OCI-M2 (cell line): Measurements from ENCODE around the gene SLC7A5.
"Not testable (repeated sequence)": the region's sequence is repeated elsewhere in the genome, so short reads cannot be mapped to it uniquely, and the experiment has no call there.

Experiments
- DNase-seq: peaks from one replicate; lab custom pipeline; 2025; ENCODE audit not compliant: unreplicated experiment; lab: John Stamatoyannopoulos, UW

SLC7A5 gene

DNA sequence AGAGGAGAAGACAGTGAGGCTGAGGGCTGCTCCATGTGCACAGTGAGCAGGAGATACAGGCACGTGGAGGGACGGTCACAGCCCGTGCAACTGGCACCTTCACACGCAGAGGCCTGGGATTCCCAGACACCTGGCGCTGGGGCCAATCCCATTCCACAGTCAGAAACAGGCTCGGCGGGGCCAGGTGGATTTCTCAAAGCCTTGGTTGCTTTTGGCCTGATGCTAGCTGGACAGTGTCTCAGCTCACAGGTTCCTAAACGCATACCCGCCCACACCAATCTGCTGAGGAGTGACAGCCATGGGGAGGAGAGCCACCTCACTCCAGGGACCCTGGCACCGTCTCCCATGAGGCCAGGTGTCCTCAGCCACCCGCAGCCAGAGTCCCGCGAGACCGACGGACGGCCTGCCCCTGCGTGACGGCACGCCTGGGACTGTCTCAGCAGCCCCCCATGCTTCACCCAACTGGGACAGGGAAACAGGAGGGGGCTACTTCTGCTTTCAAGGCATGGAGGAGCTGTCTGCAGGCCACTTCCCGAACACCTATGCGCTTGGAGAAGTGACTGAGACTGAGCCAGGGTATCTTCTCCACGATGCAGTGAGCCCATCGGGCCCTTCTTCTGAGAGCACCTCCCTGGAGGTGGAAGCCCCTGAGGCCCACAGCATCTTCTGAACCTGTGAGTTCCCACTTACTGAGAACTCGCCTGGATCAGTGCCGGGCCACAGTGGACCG, 6.5 kb downstream of the SLC7A5 start:
- not testable (repeated sequence) for DNase-seq

DNA sequence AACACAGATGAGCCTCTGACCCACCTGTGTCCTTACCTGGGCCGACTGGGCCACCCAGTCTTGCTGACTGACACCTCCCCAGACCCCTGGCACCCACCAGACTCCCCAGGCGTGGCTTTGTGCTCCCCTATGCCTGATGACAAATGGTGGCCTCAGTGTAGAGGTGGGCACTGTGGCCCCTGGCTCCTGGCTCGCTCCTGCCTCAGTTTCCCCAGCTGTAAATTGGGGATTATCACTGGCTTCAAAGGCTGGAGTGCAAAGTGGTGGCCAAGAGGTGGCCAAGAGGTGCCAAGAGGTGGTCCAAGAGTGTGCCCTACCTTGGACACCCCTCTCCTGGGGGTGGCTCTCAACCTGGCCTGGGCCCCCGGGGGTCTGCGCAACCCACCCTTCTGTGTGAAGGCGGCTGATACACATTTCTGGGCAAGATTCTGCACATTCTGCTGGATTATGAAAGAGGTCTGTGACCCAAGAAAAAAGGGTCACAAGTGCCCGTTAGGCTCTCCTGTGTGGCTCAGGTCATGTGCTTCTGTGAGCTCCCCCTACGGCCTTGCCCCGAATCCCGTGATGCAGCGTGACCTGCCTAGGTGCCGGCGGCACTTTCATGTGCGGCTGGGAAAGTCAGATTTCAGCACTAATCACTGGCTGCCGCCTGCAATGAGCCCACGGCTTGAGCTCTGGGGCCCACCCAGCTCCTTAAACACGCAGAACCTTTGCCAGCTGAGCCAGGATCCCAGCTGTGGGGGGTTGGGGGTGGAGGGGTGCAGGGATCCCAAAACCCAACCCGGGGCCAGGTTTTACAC, 7.8 kb downstream of the SLC7A5 start:
- not testable (repeated sequence) for DNase-seq

DNA sequence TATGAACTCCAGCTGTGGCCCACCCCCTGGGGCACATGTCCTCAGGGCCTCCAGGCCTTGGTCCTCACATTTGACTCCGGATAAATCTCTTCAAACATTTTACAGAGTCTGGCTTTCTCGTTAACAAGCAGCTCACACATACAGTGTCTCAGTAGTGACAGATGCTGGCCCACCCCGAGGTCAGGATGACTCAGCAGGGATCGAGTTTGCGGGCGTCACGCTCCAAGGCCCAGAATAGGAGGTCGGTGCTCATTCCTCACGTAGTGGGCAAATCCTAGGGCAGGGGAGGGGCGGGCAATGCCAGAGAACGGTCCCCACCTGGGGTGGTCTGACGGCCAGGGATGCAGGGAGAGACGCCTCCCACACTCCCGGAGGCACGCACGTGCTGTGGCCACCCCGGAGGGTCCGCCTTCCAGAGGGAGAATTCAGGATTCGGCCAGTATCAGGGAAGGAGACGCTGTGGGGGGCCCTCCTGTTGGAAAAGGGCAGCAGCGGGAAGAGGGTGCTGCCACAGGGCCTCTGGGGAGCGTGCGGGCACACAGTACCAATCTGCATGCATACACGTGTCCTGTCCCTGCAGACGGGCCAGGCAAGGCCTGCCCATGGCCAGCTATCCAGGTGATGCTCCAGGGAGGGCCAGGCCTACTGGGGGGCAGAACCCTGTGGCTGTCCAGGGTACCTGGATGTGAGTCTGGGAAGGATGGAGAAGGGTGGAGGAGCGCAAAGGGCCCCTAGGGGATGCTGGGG, 8.6 kb downstream of the SLC7A5 start:
- no peak for DNase-seq

DNA sequence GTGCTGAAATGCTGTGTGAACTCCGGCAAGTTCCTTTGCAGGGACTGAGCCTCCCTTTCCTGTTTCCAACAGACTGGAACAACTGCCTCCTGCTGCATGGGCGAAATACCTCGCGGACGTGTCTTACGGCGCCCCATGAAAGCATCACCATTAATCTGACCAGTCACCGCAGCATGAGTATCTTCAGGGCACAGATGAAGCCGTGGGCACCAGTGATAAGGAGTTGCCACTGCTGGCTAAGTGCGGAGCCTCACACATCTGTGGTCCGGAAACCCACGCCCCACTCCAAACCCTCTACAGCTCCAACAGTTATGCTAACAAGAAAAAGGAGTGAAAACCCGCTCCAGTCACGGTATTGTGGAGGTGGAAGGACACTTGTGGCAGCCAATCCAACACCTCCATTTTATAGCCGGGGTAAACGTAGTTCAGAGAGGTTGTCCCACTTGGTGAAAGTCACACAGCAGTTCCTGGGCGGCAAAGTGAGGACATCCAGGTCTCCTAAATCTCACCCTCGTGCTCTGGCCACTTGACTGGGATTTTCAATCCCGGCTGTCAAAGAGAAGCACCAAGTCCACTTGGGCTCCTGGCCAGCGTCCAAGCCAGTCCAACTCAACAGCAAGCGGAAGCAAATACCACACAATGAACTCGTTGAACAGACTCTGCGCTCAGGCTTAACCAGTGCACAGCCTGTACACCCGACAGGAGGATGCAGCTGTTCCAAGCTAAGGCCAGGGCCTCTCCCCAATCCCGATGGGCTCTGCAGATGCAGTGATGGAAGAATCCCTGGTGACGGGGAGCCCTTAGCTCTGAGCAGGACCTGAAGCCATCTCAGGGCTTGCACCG, 10.9 kb downstream of the SLC7A5 start:
- not testable (repeated sequence) for DNase-seq

DNA sequence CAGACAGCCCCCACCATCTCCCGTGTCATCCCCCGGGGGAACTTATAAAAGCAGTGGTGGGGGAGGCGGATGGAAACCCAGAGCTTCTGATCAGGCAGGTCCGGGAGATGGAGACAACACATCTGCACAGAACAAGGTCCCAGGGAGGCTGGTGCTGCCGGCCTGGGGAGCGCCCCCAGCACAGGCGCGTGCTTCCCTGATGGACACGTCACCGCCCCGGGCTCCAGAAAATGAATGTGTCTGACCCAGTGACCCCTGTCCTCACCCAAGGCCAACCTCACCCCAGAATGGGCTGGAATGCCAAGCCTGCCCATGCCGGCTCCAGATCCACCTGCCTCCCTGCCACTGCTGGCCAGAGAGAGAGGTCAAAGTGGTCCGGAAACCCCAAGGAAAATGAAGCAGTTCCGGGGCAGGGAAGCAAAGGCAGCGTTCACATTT, 12.5 kb downstream of the SLC7A5 start:
- DNase-seq: no peak

DNA sequence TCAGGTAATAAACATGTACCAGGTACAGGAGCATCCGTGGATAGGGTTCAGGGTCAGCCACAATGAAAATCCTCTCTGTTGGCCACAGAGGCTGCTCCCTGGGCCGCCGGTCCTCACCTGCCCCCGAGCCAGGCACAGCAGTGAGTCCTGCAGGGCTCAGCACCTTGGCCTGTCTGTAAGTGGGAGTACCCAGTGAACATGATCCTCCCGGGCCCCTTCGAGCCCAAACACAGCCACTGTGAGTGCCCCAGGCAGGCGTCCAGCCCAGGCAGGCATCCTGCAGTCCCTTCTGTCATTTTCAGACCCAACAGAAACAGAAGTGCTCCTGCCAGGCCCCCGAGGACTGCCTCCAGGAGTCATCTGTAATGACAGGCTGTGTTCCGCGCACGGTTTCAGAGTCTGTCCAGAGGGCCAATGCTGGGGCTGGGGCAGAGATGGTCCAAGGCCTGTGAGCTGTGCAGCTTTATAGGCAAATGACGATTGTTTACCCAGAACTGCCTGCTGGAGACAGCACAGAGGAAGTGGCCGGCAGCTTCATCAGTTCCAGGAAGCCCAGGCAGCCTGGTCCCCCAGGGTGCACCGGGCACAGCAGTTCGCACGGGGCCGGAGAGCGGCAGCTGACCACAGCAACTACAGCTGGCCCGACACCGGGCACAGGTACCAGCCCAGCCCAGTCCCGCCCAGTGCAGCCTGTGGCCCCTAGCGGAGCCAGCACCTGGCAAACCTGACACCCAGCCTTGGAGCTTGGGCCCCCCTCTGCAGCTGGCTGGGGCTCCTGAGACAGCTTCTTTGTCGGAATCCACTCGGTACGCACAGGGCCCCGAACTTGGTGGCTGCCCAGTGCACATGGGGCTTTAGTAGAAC, 13.2 kb downstream of the SLC7A5 start:
- no peak for DNase-seq

DNA sequence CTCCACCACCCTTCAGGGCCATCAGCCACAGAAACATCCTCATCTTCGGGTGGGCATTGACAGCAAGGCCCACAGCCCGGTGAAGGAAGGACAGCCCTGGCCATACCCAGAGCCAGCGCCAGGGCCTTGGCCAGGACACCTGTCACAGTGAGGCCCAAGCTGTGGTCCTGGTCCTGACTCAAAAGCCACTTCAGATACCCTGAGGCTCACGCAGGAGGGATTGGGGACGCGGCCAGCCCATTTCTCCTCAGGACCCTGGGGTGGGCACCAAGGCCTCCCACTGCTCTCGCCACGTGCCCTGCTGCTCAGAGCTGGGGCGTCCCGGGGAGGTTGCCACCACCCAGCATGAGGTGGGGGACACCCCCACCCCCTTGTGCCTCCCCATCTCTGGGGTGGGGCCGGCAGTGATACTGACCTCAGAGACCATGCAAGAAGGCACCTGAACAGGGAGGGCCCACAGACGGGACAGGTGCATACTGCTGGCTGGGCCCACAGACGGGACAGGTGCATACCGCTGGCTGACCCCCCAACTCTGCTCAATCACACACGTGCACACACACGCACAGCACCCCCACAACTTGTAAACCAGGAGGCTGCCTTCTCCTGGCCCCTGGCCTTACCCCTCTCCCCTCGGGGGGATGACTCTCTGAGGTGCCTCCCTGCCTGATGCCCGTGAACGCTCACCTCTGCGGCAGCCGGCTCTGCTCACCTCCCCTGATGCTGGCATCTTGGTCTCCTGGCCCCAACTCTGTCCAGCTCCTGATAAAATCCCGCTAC, 14.2 kb downstream of the SLC7A5 start:
- no peak for DNase-seq

DNA sequence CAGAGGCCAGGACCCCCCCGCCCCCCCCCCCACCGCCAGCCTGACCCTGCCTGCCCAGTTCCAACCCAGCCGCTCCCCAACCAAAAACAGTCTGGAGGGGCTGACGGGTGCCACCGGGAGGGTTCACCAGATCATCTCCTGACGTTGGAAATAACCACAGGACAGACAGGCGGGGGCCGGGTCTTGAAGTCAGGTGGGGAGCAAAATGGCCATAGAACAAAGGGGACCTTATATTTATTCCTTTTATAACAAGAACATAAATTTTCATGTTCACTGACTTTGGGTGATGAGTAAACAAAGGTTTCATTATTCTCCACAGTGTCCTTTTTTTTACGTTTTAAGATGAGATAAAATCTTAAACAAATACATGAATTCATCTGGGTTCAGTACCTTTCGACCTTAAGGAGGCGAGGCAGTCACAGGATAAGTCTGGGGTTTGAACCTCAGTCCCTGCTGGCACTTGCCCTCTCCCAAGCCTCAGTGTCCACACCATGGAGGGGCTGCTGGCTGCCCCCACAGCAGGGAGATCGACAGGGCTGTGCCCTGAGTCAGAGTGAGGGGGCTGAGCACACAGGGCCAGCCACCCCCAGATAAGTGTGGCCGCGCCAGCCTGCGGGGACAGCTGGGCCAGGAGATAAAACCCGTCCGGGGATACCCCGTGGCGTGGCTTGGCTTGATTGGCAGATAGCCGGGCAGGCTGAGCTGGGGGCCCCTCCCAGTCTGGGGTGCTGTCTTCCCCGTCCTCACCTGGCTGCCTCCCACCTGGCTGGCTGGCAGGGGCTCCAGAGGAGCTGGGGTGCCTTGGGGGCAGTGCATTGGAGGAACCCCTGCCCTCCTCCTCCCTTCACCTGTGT, 15.0 kb downstream of the SLC7A5 start:
- no peak for DNase-seq

DNA sequence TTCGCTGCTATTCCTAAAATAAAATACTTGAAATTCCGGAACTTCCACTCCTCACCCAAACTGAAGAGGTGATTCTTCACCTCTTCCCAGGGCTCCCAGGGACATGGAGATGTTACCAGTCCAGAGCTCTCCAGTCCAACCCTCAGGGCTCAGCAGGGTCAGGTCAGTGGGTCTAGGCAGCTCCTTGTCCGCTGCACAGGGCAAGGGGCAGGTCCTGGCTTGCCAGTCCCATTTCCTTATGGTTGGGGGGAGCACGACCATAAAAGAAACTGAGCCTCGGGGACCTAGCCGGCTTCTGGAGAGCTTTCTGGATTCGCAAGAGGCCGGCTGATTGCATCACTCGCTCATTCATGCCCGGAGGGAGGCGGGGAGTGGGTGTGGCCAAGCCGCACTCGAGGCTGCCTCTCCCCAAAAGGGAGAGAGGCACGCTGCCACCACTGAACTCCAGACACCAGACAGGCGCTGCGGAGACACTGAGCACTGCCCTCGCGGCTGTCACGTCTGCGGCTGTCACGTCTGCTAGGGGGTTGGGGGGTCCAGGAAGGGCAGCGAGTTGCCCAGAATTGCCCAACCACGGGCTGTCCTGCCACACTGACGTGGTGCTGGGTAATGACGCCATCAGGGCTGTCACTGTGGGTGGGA, 15.8 kb downstream of the SLC7A5 start:
- no peak for DNase-seq

DNA sequence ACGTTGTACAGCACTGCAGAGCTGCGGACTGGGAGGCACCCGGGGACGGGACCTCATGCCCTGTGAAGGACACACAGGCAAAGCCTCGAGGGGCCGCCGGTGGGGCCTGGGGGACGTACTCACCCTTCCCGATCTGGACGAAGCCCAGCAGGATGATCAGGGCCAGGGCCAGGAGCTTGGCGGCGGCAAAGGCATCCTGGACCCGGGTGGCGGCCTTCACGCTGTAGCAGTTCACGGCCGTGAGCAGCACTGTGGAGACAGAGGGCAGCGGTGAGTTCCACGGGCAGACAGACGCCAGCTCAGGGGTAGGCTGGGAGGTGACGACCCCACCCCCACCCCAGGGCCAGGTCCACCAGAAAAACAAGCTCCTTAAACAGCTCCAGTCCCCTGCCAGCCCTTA, 17.7 kb downstream of the SLC7A5 start:
- DNase-seq: no peak

DNA sequence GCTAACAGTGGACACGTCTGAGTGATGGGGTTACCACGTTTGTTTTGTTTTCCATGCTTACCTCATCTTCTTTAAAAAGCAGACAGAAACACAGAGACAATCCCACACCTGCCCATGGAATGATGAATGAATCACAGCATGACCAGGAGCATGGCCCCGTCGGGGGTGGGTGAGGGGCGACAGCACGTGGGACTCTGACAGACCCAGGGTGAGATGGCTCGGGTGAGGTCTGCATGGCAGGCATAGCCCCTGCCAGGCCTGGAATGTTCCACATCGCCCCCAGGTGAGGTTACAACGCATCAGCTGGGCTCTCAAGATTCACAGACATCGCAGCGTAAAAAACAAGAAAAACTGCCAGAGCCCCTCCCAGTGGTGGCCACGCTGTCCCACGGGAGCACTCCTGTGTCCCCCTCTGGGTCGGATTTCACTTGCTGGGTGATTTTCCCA, 18.1 kb downstream of the SLC7A5 start:
- DNase-seq: no peak

DNA sequence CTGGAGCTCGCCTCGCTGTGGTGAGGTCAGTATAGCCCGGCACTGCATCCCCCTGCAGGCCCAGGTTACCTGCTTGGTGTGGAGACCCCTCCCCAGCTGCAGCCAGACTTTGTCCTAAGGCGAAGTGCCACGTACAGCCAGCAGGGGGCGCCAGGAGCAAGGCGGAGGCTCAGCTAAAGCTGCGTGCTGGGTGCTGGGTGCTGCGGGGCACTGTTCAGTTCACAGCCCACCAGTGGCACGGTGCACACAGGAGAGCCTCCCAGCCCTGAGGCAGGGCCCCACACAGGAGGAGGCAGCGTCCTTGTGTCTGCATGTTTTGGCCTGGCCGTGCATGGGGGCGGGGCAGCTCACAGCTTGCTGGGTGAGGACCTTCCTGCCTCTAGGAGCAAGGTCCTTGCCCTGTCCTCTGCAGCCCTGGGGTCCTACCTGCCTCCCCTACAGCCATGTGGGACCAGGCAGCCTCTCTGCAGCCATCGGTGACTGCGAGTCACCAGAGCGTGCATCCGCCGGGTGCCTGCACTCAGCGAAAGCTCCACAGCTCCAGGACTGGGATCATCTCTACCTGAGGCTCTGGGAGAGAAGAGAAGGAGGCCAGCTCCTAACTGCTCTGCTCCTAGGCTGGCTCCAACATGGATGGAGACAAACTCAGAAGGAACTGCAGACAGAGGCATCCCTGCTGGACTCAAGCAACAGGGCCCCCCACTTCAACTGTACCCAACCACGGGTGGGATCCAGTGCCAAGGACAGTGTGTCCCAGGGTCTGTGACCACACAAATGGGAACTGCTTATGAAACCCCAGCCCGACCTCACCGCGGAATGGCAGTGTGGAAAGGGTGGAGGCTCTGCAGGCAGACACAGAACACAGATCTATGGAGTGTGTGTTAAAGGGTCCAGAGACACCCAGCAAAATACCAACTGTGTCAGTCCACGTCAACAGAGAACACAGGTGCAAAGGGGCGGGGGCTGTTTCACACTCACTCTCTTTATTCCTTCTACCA, 19.0 kb downstream of the SLC7A5 start:
- DNase-seq: no peak

DNA sequence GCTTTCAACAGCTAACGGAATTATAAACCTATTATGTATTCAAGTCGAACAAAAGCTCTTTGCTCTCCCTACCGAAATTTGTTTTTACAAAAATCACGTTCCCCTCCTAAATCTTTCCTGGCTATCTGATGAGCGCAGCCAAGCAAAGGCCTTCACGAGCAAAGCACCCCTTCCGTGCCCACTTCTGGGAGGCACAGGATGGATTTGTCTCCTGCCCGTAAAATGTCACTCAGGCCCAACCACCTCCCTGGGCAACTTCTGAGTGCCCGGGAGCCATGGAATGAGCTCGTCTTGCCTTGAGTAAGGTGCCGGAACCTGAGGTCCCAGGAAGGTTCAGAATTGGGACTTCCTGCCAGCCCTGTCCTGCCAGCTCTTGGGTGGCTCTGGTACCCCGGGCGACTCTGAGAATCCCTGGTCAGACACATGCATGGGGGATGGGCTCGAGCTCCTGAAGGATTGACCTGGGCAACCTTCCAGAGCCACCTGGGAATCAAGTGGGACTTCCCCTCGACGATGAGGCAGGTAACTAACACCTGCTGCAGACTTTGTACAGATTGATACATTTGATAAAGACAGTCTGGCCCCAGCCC, 19.8 kb downstream of the SLC7A5 start:
- no peak for DNase-seq

DNA sequence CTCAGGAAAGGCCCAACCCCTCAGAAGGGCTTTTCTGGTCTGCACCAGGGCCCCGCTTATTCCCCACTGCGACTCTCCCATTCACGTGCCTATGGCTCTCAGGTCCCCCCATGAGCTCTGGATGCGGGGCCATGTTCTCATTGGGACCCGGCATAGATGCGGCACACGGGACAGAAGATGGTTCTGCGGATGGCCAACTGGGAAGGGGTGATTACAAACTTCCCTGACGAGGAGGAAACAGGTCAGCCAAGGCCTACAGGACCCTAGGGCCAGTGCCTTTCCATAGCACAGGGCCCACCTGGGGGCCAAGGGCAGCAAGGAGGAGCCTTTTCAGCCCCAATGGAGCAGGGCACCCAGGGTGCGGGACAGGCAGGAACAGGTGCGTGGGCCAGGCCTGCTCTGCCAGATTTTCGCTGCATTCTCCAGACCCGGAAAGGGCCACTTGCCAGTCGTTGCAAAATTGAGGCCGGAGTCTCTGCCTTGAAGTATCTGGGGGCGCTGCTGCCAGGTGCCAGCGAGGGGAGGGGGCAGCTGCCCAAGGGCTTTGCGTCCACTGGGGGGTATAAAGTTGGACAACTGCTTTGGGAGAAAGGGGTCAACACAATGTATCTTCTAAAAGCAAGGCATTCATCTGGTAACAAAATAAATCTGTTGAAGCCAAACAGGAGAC, 20.5 kb downstream of the SLC7A5 start:
- no peak for DNase-seq
